SU-DHL-6 (cell line): Measurements from ENCODE around the gene MTG1.

ENCODE experiments used
- H2AFZ ChIP-seq: fragments of 200-600 bp; sonication (generic); 2 replicates; pipeline ENCODE4 v1.6.1; 2014; ENCODE audit warnings: low read depth, mild to moderate bottlenecking, moderate library complexity, mixed read lengths, antibody characterized with exemption, low read length; ENCODE audit not compliant: severe bottlenecking
- H3F3A ChIP-seq: fragments of 200-600 bp; shearing (Covaris generic); 2 replicates; pipeline ENCODE4 v1.6.0; 2016; ENCODE audit warnings: antibody characterized with exemption, mild to moderate bottlenecking; ENCODE audit not compliant: insufficient read depth
- H3K27ac ChIP-seq: fragments of 200-600 bp; sonication (generic); 2 replicates; pipeline ENCODE4 v1.5.1; 2016; ENCODE audit warnings: low read depth, mild to moderate bottlenecking, low read length, moderate library complexity, mixed read lengths
- H3K27me3 ChIP-seq: fragments of 200-600 bp; sonication (generic), shearing (Covaris generic); 2 replicates; pipeline ENCODE4 v1.6.0; 2014; ENCODE audit warnings: mild to moderate bottlenecking, low read length
- H3K36me3 ChIP-seq: fragments of 200-600 bp; sonication (generic); 2 replicates; pipeline ENCODE4 v1.6.1; 2014; ENCODE audit warnings: mild to moderate bottlenecking, low read length, mixed read lengths
- H3K4me2 ChIP-seq: fragments of 300-600, 200-600 bp; shearing (Covaris generic), sonication (generic); 2 replicates; pipeline ENCODE4 v1.6.0; 2014; ENCODE audit warnings: low read length, low read depth, mild to moderate bottlenecking; ENCODE audit not compliant: poor library complexity, severe bottlenecking
- H3K4me3 ChIP-seq: fragments of 200-600 bp; sonication (generic); 2 replicates; pipeline ENCODE4 v1.5.1; 2014; ENCODE audit warnings: antibody characterized with exemption, low read length, mild to moderate bottlenecking, mixed read lengths; ENCODE audit not compliant: insufficient read depth, poor library complexity, severe bottlenecking
- H3K79me2 ChIP-seq: fragments of 200-600 bp; sonication (generic); 2 replicates; pipeline ENCODE4 v1.6.1; 2014; ENCODE audit warnings: mild to moderate bottlenecking, low read length, moderate library complexity; ENCODE audit not compliant: insufficient read depth
- H3K9ac ChIP-seq: fragments of 200-600 bp; sonication (generic); 2 replicates; pipeline ENCODE4 v1.7.0; 2014; ENCODE audit warnings: mild to moderate bottlenecking, low read length
- H3K9me2 ChIP-seq: fragments of 200-600 bp; sonication (generic); replicated peaks from 2 replicates; pipeline ENCODE4 v1.6.1; 2014; ENCODE audit warnings: low read length; ENCODE audit not compliant: insufficient read depth
- H3K9me3 ChIP-seq: fragments of 200-600 bp; sonication (generic); 2 replicates; pipeline ENCODE4 v1.6.1; 2014; ENCODE audit warnings: low read length, mixed read lengths; ENCODE audit not compliant: insufficient read depth
- H4K20me1 ChIP-seq: fragments of 200-600 bp; sonication (generic); 2 replicates; pipeline ENCODE4 v1.6.1; 2014; ENCODE audit warnings: low read depth, mild to moderate bottlenecking, antibody characterized with exemption, low read length, moderate library complexity, mixed read lengths
- EZH2phosphoT487 ChIP-seq: fragments of 200-600 bp; sonication (generic), shearing (Covaris generic); conservative IDR thresholded peaks from 2 replicates; pipeline ENCODE4 v1.6.1; 2018; ENCODE audit warnings: mild to moderate bottlenecking, antibody characterized with exemption, low read length, moderate library complexity, mixed read lengths
- TF ChIP-seq, protein P1 (sequence below): fragments of 200-600 bp; sonication (generic); IDR thresholded peaks from one replicate; pipeline ENCODE4 v1.5.1; 2017; ENCODE audit warnings: antibody characterized with exemption, mild to moderate bottlenecking, low read length, moderate library complexity; ENCODE audit not compliant: insufficient read depth, poor library complexity, severe bottlenecking

Gene MTG1

DNA sequence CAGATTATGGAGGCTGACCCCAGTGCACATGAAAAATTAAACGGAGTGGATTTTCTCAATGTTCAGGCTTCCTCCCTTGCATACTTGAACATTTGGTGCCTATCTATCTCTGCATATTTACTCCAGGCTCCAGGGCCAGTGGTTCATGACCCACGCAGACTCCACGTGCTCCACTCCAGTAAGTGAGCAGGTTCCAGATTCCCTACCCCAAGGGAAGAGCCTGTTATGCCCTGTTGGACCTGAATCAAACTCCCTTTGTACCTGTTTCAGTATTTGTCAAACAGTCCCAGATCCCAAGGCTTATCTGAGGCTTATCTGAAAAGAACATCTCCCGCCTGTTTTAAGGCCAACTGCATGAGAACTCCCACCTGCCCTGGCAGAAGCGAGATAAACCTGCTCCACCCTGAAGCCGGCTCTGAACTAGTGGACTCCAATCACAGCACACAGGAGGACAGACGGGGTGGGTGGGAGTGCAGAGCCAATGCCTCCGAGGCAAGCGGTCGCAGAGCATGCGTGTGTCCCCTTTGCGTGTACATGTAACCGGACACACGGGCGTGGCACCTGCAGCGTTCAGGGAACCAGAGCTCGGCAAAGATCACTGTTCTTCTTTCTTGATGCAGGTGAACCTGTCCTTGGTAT is 33.9 kb upstream of the MTG1 start:
- no peak overlapping the region for H3K27ac ChIP-seq
- H4K20me1 ChIP-seq, result no peaks in the 10 kb centered on the region
- no peaks in the 10 kb centered on the region for H3K79me2 ChIP-seq
- no peaks in the 10 kb centered on the region for H3K9me3 ChIP-seq
- no peaks in the 10 kb centered on the region for H3K27me3 ChIP-seq
- no peak overlapping the region for H3K9ac ChIP-seq
- no peaks in the 10 kb centered on the region for H3F3A ChIP-seq
- no peak for TF ChIP-seq EZH2phosphoT487
- TF ChIP-seq, protein P1, sequence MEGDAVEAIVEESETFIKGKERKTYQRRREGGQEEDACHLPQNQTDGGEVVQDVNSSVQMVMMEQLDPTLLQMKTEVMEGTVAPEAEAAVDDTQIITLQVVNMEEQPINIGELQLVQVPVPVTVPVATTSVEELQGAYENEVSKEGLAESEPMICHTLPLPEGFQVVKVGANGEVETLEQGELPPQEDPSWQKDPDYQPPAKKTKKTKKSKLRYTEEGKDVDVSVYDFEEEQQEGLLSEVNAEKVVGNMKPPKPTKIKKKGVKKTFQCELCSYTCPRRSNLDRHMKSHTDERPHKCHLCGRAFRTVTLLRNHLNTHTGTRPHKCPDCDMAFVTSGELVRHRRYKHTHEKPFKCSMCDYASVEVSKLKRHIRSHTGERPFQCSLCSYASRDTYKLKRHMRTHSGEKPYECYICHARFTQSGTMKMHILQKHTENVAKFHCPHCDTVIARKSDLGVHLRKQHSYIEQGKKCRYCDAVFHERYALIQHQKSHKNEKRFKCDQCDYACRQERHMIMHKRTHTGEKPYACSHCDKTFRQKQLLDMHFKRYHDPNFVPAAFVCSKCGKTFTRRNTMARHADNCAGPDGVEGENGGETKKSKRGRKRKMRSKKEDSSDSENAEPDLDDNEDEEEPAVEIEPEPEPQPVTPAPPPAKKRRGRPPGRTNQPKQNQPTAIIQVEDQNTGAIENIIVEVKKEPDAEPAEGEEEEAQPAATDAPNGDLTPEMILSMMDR, result no peak
- no peak overlapping the region for H3K4me3 ChIP-seq
- no peak overlapping the region for H3K4me2 ChIP-seq
- H3K9me2 ChIP-seq, result no peaks in the 10 kb centered on the region
- H2AFZ ChIP-seq, result no peak overlapping the region
- H3K36me3 ChIP-seq, result no peaks in the 10 kb centered on the region

DNA sequence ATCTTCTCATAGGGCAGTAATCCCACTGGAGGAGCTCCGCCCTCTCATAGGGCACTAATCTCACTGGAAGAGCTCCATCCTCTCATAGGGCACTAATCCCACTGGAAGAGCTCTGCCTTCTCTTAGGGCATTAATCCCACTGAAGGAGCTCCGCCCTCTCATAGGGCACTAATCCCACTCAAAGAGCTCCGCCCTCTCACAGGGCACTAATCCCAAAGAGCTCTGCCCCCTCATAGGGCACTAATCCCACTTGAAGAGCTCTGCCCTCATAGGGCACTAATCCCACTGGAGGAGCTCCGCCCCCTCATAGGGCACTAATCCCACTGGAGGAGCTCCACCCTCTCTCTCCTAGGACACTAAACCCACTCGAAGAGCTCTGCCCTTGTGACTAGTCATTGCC is 32.7 kb upstream of the MTG1 start:
- Histone ChIP-seq H2AFZ (no peak overlapping the region), H3K36me3 (no peaks in the 10 kb centered on the region), H3K4me3 (no peak overlapping the region), H3K79me2 (no peaks in the 10 kb centered on the region), H4K20me1 (no peaks in the 10 kb centered on the region), H3K9me2 (no peaks in the 10 kb centered on the region), H3K9me3 (no peaks in the 10 kb centered on the region), H3K27me3 (no peaks in the 10 kb centered on the region), H3K4me2 (no peak overlapping the region), H3F3A (no peaks in the 10 kb centered on the region), H3K27ac (no peak overlapping the region), H3K9ac (no peak overlapping the region)
- TF ChIP-seq EZH2phosphoT487, result no peak
- TF ChIP-seq, protein P1, result no peak

DNA sequence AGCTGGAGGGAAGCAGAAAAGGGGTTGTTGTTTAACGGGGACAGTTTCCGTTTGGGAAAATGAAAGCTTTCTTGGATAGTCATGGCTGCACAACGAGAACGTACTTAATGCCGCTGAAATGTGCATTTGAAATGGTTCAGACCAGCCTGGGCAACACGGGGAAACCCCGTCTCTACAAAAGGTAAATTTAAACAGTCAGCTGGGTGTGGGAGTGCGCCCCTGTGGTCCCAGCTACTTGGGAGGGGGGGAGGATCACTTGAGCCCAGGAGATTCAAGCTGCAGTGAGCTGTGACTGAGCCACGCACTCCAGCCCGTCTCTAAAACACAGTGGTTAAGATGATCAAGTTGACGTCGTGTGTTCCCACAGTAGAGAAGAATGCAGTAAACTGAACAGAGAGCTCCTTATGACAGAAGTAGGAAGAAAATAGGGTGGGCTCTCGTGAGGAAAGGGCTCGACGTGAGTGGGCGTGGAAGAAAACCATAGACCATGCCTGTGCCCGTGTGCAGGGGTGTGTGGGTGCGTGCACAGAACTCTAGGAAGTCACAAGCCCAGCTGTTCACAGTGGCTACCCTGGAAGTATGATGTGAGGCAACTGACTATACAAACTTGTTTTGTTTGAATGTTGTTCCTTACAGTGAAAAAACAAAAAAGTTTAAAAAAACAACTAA is 32.0 kb upstream of the MTG1 start:
- H3K4me3 ChIP-seq, result no peak overlapping the region
- H3K27me3 ChIP-seq, result no peaks in the 10 kb centered on the region
- no peak overlapping the region for H3K9ac ChIP-seq
- no peaks in the 10 kb centered on the region for H3K9me2 ChIP-seq
- H3K4me2 ChIP-seq, result no peak overlapping the region
- no peak for TF ChIP-seq EZH2phosphoT487
- TF ChIP-seq, protein P1, result no peak
- H3K9me3 ChIP-seq, result no peaks in the 10 kb centered on the region
- H3F3A ChIP-seq, result no peaks in the 10 kb centered on the region
- H4K20me1 ChIP-seq, result no peaks in the 10 kb centered on the region
- no peak overlapping the region for H2AFZ ChIP-seq
- no peaks in the 10 kb centered on the region for H3K79me2 ChIP-seq
- no peak overlapping the region for H3K27ac ChIP-seq
- H3K36me3 ChIP-seq, result no peaks in the 10 kb centered on the region
